ENCODE measurements around the gene LRRTM1. TPM values are rescaled to one million over a fixed set of nuclear protein-coding genes. Genes with fewer than 3 reads are reported as not detected.

LRRTM1 gene
- total and polyA plus RNA-seq, 4 donors: 0.08 to 0.77 TPM; not detected in 2

GRCh38 chr2:80323610-80324009 lies 19.1 kb upstream of the LRRTM1 start:
- WGBS, 2 donors: 52 to 56% methylated on average over 1 of the region's 1 CpG
- Histone ChIP-seq H3K9ac (ENCODE audit: insufficient read depth in 1 of 2, low read length in 2 of 2) (no peak overlapping the region), H3K27ac (ENCODE audit: low read depth in 1 of 2, low read length in 1 of 2) (no peak overlapping the region), H3K4me1 (ENCODE audit: control insufficient read depth in 5 of 5, insufficient read depth in 5 of 5, low read length in 5 of 5) (peaks cover 0 to 14% (median 2%) of the 10 kb centered on the region in 5 donors), H3K27me3 (ENCODE audit: control insufficient read depth in 3 of 3, insufficient read depth in 3 of 3, low read length in 2 of 3) (peaks cover 6 to 19% (median 13%) of the 10 kb centered on the region in 3 donors), H3K9me3 (ENCODE audit: control insufficient read depth in 4 of 4, insufficient read depth in 3 of 4, low read length in 3 of 4) (peaks cover 0 to 3% (median 0%) of the 10 kb centered on the region in 4 donors), H3K36me3 (ENCODE audit: control insufficient read depth in 4 of 4, insufficient read depth in 4 of 4, low read length in 4 of 4) (no peaks in the 10 kb centered on the region), H3K4me3 (no peak overlapping the region)
- no peak for DNase-seq
- TF ChIP-seq, protein P1, sequence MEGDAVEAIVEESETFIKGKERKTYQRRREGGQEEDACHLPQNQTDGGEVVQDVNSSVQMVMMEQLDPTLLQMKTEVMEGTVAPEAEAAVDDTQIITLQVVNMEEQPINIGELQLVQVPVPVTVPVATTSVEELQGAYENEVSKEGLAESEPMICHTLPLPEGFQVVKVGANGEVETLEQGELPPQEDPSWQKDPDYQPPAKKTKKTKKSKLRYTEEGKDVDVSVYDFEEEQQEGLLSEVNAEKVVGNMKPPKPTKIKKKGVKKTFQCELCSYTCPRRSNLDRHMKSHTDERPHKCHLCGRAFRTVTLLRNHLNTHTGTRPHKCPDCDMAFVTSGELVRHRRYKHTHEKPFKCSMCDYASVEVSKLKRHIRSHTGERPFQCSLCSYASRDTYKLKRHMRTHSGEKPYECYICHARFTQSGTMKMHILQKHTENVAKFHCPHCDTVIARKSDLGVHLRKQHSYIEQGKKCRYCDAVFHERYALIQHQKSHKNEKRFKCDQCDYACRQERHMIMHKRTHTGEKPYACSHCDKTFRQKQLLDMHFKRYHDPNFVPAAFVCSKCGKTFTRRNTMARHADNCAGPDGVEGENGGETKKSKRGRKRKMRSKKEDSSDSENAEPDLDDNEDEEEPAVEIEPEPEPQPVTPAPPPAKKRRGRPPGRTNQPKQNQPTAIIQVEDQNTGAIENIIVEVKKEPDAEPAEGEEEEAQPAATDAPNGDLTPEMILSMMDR (IDR thresholded peaks at IDR 0.05; ENCODE audit: control extremely low read depth, extremely low read depth): no peak
- no peak for ATAC-seq (ENCODE audit: insufficient read depth, low FRiP score)

GRCh38 chr2:80322958-80323357 lies 18.4 kb upstream of the LRRTM1 start:
- H3K9ac ChIP-seq (ENCODE audit: insufficient read depth in 1 of 2, low read length in 2 of 2): no peak overlapping the region
- WGBS, 2 donors: 41 to 56% methylated on average over 14 of the region's 14 CpGs
- H3K4me3 ChIP-seq: no peak overlapping the region
- TF ChIP-seq, protein P1 (IDR thresholded peaks at IDR 0.05; ENCODE audit: control extremely low read depth, extremely low read depth): no peak
- H3K9me3 ChIP-seq (ENCODE audit: control insufficient read depth in 4 of 4, insufficient read depth in 3 of 4, low read length in 3 of 4): peaks cover 0 to 3% (median 0%) of the 10 kb centered on the region in 4 donors
- H3K4me1 ChIP-seq (ENCODE audit: control insufficient read depth in 5 of 5, insufficient read depth in 5 of 5, low read length in 5 of 5): peaks cover 0 to 14% (median 2%) of the 10 kb centered on the region in 5 donors
- H3K27me3 ChIP-seq (ENCODE audit: control insufficient read depth in 3 of 3, insufficient read depth in 3 of 3, low read length in 2 of 3): peaks cover 6 to 19% (median 13%) of the 10 kb centered on the region in 3 donors
- H3K36me3 ChIP-seq (ENCODE audit: control insufficient read depth in 4 of 4, insufficient read depth in 4 of 4, low read length in 4 of 4): no peaks in the 10 kb centered on the region
- no peak for ATAC-seq (ENCODE audit: insufficient read depth, low FRiP score)
- no peak for DNase-seq
- H3K27ac ChIP-seq (ENCODE audit: low read depth in 1 of 2, low read length in 1 of 2): no peak overlapping the region

DNA sequence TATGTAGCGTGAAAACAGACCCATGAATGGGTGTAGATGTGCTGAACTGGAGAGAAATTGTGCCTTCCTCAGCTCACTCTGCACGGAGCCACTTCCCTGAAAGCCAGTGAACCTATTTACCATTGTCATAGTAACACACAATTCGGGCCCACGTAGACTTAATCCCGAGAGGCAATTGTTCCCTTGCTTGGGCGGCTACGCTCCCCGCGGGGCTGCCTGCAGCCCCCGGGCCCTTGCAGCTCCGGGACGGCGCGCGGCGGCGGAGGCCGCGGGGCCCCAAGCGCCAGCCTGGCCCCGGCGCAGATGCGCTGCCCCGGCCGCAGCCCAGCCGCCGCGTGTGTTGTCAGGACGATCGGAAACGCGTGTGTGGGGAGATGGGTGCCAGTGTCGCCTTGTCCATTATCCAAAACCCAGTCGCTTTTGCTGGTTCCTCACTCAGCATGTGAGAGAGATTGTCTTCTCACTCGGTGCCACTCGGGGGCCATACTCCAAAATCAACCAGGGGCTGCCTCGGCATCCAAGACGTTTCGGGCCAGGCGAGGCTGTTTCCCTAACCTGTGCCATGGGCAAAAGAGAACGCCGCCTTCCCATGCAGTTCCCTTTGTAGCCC lies 17.9 kb upstream of the LRRTM1 start:
- no peak for ATAC-seq (ENCODE audit: insufficient read depth, low FRiP score)
- H3K4me1 ChIP-seq (ENCODE audit: control insufficient read depth in 5 of 5, insufficient read depth in 5 of 5, low read length in 5 of 5): peaks cover 0 to 14% (median 2%) of the 10 kb centered on the region in 5 donors
- DNase-seq: peak in 2 of 3 donors; percentile 31 to 52
- WGBS, 2 donors: 12 to 18% methylated on average over 42 of the region's 42 CpGs
- H3K36me3 ChIP-seq (ENCODE audit: control insufficient read depth in 4 of 4, insufficient read depth in 4 of 4, low read length in 4 of 4): no peaks in the 10 kb centered on the region
- TF ChIP-seq, protein P1 (IDR thresholded peaks at IDR 0.05; ENCODE audit: control extremely low read depth, extremely low read depth): no peak
- no peak overlapping the region for H3K4me3 ChIP-seq
- peaks cover 6 to 19% (median 13%) of the 10 kb centered on the region in 3 donors for H3K27me3 ChIP-seq (ENCODE audit: control insufficient read depth in 3 of 3, insufficient read depth in 3 of 3, low read length in 2 of 3)
- no peak overlapping the region for H3K27ac ChIP-seq (ENCODE audit: low read depth in 1 of 2, low read length in 1 of 2)
- peaks cover 0 to 3% (median 0%) of the 10 kb centered on the region in 4 donors for H3K9me3 ChIP-seq (ENCODE audit: control insufficient read depth in 4 of 4, insufficient read depth in 3 of 4, low read length in 3 of 4)
- H3K9ac ChIP-seq (ENCODE audit: insufficient read depth in 1 of 2, low read length in 2 of 2): no peak overlapping the region
